Large intestine (tissue), 3 donors: Measurements from ENCODE around the gene TBC1D22A. TPM values are rescaled to one million over a fixed set of nuclear protein-coding genes. Genes with fewer than 3 reads are reported as not detected.

ENCODE experiments used
- DNase-seq, 2 donors: peaks; one replicate each; pipeline versions ENCODE4 v3.0.0 to v3.0.0-alpha.2; 2013
- H3K27ac ChIP-seq: one replicate; pipeline ENCODE4 v1.5.1; 2013; ENCODE audit warnings: low read length
- H3K27me3 ChIP-seq: 2 replicates; pipeline ENCODE4 v1.6.1; 2013; ENCODE audit warnings: low read length; ENCODE audit not compliant: control insufficient read depth, insufficient read depth
- H3K36me3 ChIP-seq: 2 replicates; pipeline ENCODE4 v1.6.1; 2013; ENCODE audit warnings: low read length; ENCODE audit not compliant: control insufficient read depth, insufficient read depth
- H3K4me1 ChIP-seq: one replicate; pipeline ENCODE4 v1.6.1; 2013; ENCODE audit warnings: low read length; ENCODE audit not compliant: control insufficient read depth, insufficient read depth
- H3K4me3 ChIP-seq: one replicate; pipeline ENCODE4 v1.5.1; 2013; ENCODE audit warnings: low read length
- H3K9me3 ChIP-seq: one replicate; pipeline ENCODE4 v1.6.1; 2013; ENCODE audit warnings: mild to moderate bottlenecking, low read depth, low read length, moderate library complexity; ENCODE audit not compliant: control insufficient read depth
- WGBS: methylation state at CpG from one replicate; pipeline ENCODE4 v1.1.5; 2013; ENCODE audit warnings: low lambda C conversion rate; ENCODE audit not compliant: insufficient coverage; 5-methylcytosine and 5-hydroxymethylcytosine counted together
- polyA plus RNA-seq: library from polyadenylated mRNA; unstranded; fragments of 120-200 nt; gene quantifications from one replicate; pipeline ENCODE4 v1.2.1, GENCODE V29; 2013

The TBC1D22A gene
- polyA plus RNA-seq, 1 donor: 21.5 TPM

DNA sequence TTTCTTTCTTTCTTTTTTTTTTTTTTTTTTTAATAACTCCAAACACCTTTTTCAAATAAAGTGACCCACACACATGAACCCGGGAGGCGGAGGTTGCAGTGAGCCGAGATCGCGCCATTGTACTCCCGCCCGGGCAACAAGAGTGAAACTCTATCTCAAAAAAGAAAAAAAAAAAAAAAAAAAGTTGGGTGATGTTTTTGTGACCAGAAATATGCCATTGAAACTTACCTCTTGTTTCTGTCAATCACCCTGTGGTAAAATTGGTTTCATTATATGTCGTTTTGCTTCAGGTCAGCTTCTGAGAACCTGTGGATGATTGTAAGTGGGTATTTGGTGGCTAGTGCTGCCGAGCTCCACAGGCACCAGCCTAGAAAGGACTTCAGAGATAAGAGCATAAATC is 238.8 kb downstream of the TBC1D22A start:
- H3K4me3 ChIP-seq: no peak overlapping the region
- WGBS: no CpG with 5 or more reads among the region's 9 CpGs
- H3K27me3 ChIP-seq: no peaks in the 10 kb centered on the region
- peaks cover 13% of the 10 kb centered on the region for H3K36me3 ChIP-seq
- no peaks in the 10 kb centered on the region for H3K4me1 ChIP-seq
- H3K9me3 ChIP-seq: no peaks in the 10 kb centered on the region
- no peak for DNase-seq
- H3K27ac ChIP-seq: no peak overlapping the region

GRCh38 chr22:47002692-47003091 is 240.2 kb downstream of the TBC1D22A start:
- Histone ChIP-seq H3K27ac (no peak overlapping the region), H3K27me3 (no peaks in the 10 kb centered on the region), H3K4me3 (no peak overlapping the region), H3K4me1 (no peaks in the 10 kb centered on the region), H3K36me3 (peaks cover 16% of the 10 kb centered on the region), H3K9me3 (no peaks in the 10 kb centered on the region)
- no CpG with 5 or more reads among the region's 8 CpGs for WGBS
- no peak for DNase-seq

- Histone ChIP-seq H3K9me3 (no peaks in the 10 kb centered on the region), H3K4me3 (no peak overlapping the region), H3K27me3 (no peaks in the 10 kb centered on the region), H3K36me3 (peaks cover 22% of the 10 kb centered on the region), H3K27ac (no peak overlapping the region), H3K4me1 (peaks cover 4% of the 10 kb centered on the region)
- DNase-seq: no peak
- 100% methylated on average over 3 of the region's 8 CpGs for WGBS
These were observed 243.3 kb downstream of the TBC1D22A start for GRCh38 chr22:47005506-47006408.

DNA sequence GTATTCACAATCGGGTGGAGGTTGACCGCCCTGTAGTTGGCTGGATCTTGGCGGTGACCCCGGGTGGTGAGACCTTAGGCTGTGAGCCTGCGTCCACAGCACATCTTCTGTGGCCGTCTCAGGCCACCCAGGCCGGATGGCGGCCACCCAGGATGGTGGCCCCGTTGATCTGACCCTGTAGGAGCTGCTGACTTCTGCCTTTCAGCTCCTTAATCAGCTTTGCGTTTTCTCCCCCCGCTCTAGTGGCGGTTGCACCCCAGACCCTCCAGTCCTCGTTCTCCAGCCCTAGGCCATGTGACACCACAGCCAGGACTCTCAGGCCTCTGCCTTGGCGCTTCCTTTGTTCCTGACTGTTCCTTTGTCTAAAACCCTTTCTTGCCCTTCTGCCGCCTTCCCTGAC is 244.0 kb downstream of the TBC1D22A start:
- DNase-seq: no peak
- H3K27me3 ChIP-seq: no peaks in the 10 kb centered on the region
- WGBS: no CpG with 5 or more reads among the region's 15 CpGs
- no peak overlapping the region for H3K4me3 ChIP-seq
- H3K9me3 ChIP-seq: no peaks in the 10 kb centered on the region
- H3K27ac ChIP-seq: no peak overlapping the region
- peaks cover 22% of the 10 kb centered on the region for H3K36me3 ChIP-seq
- peaks cover 4% of the 10 kb centered on the region for H3K4me1 ChIP-seq

DNA sequence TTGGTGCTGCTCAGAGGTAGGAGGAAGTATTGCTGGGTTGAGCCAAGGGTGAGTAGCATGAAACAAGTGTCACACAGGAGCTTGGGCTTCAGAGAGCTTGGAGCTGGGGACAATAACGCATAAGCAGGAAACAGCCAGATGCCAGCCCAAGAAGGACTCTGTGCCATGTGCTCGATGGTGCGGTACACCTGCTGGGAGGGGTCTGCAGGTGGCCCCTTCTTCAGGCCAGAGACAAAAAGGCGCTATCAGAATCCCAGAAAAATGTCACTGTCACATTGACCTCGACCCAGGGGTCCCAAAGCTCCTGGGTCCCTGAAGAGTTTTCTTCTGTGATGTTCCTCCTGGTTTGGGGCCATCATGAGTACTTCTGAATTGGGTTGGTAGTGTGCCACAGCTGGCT is 244.4 kb downstream of the TBC1D22A start:
- Histone ChIP-seq H3K4me1 (peaks cover 4% of the 10 kb centered on the region), H3K27me3 (no peaks in the 10 kb centered on the region), H3K4me3 (no peak overlapping the region), H3K36me3 (peaks cover 22% of the 10 kb centered on the region), H3K9me3 (no peaks in the 10 kb centered on the region), H3K27ac (no peak overlapping the region)
- no peak for DNase-seq
- no CpG with 5 or more reads among the region's 5 CpGs for WGBS

GRCh38 chr22:47007496-47007895 is 245.0 kb downstream of the TBC1D22A start:
- DNase-seq: no peak
- no CpG with 5 or more reads among the region's 2 CpGs for WGBS
- no peaks in the 10 kb centered on the region for H3K9me3 ChIP-seq

GRCh38 chr22:47008208-47008885 is 245.9 kb downstream of the TBC1D22A start:
- Histone ChIP-seq H3K4me1 (peaks cover 7% of the 10 kb centered on the region), H3K27ac (no peak overlapping the region), H3K36me3 (peaks cover 22% of the 10 kb centered on the region), H3K4me3 (no peak overlapping the region), H3K27me3 (no peaks in the 10 kb centered on the region), H3K9me3 (no peaks in the 10 kb centered on the region)
- DNase-seq: no peak
- no CpG with 5 or more reads among the region's 5 CpGs for WGBS

More at GRCh38 chr22:47007496-47007895, 245.0 kb downstream of the TBC1D22A start:
- Histone ChIP-seq H3K27me3 (no peaks in the 10 kb centered on the region), H3K4me1 (peaks cover 7% of the 10 kb centered on the region), H3K4me3 (no peak overlapping the region), H3K36me3 (peaks cover 22% of the 10 kb centered on the region), H3K27ac (no peak overlapping the region)

- DNase-seq: no peak
- 75% methylated on average over 6 of the region's 8 CpGs for WGBS
- no peaks in the 10 kb centered on the region for H3K9me3 ChIP-seq
- no peak overlapping the region for H3K4me3 ChIP-seq
- H3K36me3 ChIP-seq: peaks cover 22% of the 10 kb centered on the region
- H3K27me3 ChIP-seq: no peaks in the 10 kb centered on the region
- H3K27ac ChIP-seq: no peak overlapping the region
- peaks cover 12% of the 10 kb centered on the region for H3K4me1 ChIP-seq
These were observed 247.1 kb downstream of the TBC1D22A start for GRCh38 chr22:47009304-47010101.

GRCh38 chr22:47010211-47010610 is 247.8 kb downstream of the TBC1D22A start:
- no CpG with 5 or more reads among the region's 10 CpGs for WGBS

More at GRCh38 chr22:47010211-47010610, 247.8 kb downstream of the TBC1D22A start:
- Histone ChIP-seq H3K27me3 (no peaks in the 10 kb centered on the region), H3K4me1 (peaks cover 17% of the 10 kb centered on the region), H3K9me3 (no peaks in the 10 kb centered on the region), H3K27ac (no peak overlapping the region), H3K36me3 (peaks cover 20% of the 10 kb centered on the region), H3K4me3 (no peak overlapping the region)
- peak in 1 of 2 donors; percentile 52 for DNase-seq
